Inferior parietal cortex (tissue), 1 donor: Measurements from ENCODE around the gene EFCC1.
"Not testable (repeated sequence)": the region's sequence is repeated elsewhere in the genome, so short reads cannot be mapped to it uniquely, and the experiment has no call there.

Source experiments
- DNase-seq: peaks from one replicate; pipeline ENCODE4 v3.0.0-alpha.2; 2016; ENCODE audit errors: extremely low spot score

EFCC1 gene

GRCh38 chr3:129077222-129077621, 76.1 kb downstream of the EFCC1 start:
- no peak for DNase-seq

DNA sequence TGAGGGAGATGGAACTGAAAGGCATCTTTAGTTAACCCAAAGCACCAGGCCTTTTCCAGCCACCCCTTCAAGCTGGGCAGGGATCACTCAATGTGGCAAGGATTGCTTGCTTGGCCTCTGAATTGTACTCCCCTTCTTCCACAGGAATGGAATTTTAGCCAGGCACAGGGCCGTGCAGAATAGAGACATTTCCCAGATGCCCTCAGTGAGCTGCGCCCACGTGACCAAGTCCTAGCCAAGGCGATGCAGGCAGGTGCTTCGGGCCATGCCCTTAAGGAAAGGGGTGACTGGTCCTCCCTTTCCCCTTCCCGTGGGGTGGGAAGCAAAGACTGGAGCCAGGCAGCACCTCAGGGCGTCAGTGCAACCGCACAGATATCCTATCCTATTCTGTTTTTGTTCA, 77.4 kb downstream of the EFCC1 start:
- no peak for DNase-seq

- no peak for DNase-seq
Measured at GRCh38 chr3:129081503-129081902, 80.4 kb downstream of the EFCC1 start.

DNA sequence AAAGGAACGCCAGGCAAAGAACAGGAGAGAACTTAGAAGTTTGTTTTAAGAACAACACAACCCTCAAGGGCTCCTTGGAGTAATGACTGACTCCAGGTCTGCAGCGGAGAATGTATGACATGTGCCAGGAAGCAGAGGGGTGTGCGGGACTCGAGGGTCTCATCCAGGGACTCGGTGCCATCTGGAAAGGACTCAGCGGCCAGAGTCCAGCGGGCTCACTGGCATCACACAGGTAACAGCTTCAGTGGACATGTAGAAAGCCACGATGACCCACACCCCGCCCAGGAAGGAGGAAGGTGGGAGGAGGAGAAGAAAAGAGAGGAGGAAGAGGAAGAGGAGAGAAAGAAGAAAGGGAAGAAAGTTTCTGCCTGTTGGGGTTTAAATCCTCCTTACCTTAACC, 80.9 kb downstream of the EFCC1 start:
- no peak for DNase-seq

DNA sequence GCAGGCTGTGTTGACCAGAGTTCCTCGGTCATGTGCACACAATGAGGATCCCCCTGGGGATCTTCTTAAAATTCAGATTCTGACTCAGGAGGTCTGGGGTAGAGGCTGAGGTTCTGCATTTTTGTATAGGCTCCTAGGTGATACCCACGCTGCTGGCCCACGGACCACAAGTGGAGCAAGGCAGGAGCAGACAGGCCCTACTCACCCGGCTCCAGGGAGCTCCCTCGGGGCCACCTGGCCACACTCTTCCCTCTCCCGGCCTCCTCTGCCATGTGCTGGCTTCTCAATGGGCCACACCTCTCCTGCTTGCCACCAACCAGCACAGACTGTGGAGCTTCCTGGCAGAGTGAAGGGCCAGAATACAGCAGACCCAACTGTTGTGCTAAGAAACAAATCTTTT, 83.4 kb downstream of the EFCC1 start:
- DNase-seq = no peak

GRCh38 chr3:129085165-129085715, 84.1 kb downstream of the EFCC1 start:
- DNase-seq = no peak

DNA sequence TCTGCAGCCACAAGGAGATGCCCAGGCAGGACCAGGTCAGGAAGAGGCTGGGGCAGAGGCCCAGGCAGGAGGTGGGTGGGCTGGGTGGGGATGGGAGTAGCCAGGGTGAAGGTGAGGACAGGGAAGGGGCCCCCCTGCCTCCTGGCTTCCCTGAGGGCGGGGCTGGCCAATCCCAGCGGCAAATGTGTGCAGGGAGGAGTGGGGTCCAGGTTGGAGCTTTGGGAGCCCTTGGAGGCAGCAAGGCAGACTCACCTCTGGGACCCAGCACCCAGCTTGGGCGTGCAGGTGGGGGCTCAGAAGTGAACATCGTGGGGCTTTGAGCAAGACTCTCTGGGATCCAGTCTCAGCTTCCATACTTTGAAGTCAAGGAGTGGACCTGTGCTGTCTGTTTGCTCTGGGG, 84.7 kb downstream of the EFCC1 start:
- DNase-seq = no peak

DNA sequence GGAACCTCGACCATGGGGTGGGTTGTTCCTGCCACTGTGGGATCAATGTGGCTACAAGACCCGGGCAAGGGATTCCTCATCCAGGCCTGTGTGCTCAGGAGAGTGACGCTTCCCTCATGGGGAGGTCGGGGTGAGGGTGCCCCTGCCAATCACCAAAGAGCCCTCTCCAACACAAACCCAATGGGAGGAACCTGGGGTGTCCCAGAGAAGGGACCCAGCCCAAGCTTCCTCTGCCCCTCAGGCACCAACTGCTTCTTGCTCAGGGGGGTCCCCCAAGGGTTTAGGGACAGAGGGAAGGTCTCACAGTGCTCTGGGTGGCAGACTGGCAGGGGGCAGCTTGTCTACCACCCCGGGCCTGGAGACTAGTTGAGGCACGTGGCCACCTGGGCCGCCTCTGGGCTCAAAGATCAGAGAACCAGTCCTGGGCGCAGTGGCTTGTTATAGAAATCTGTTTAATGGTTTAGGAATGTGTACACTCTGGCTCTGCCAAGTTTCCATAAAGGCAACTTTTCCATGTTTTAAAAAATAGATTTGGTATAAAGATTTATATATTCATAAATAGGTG, 86.1 kb downstream of the EFCC1 start:
- DNase-seq = no peak

DNA sequence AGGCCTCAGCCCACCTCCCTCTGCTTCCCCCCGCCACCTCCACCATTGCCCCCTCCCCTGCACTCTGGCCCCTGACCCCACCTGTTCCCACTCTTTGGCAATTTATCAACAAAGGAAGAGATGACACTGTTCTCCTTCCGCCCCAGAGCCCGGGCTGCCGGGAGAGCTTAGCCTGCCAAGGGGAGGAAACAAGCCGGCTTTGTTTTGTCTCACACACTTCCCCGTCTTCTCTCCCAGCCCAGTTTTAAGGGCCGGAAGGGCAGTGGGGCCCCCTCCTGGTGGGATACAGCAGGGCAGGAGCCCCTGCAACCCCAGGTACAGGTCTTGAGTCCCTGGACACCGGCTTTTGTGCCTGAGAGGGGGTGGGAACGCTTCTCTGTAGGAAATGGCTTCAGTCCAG, 86.8 kb downstream of the EFCC1 start:
- not testable (repeated sequence) for DNase-seq

DNA sequence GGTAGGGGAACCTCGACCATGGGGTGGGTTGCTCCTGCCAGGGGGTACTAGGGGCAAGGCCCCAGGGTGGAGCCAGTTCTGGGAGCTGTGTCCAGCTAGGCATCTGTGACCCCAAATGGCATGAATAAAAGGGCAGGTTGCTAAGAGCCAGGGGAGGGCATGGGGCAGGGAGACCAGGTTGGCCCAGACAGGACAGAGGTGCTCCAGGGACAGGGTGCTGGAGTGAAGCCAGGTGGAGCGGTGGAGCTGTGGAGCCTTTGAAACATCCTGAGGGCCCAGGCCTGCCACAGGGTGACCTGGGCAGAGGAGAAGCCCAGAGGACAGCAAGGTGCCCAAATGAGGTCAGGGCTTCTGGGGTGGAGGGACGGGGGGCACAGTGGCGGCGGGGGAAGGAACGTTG, 87.2 kb downstream of the EFCC1 start:
- not testable (repeated sequence) for DNase-seq
